GM10847 (cell line): ENCODE results near the gene APOL3.

Experiments
- POLR2A ChIP-seq: IDR thresholded peaks from 2 replicates; pipeline ENCODE4 v1.6.1; 2011; ENCODE audit not compliant: insufficient read length; ENCODE audit errors: extremely low read depth

APOL3 gene

GRCh38 chr22:36193171-36193570 is 32.6 kb upstream of the APOL3 start:
- TF ChIP-seq POLR2A: no peak

- TF ChIP-seq POLR2A: no peak
These were observed 32.0 kb upstream of the APOL3 start for GRCh38 chr22:36192542-36192941.

GRCh38 chr22:36191106-36191836 is 30.7 kb upstream of the APOL3 start:
- no peak for TF ChIP-seq POLR2A

DNA sequence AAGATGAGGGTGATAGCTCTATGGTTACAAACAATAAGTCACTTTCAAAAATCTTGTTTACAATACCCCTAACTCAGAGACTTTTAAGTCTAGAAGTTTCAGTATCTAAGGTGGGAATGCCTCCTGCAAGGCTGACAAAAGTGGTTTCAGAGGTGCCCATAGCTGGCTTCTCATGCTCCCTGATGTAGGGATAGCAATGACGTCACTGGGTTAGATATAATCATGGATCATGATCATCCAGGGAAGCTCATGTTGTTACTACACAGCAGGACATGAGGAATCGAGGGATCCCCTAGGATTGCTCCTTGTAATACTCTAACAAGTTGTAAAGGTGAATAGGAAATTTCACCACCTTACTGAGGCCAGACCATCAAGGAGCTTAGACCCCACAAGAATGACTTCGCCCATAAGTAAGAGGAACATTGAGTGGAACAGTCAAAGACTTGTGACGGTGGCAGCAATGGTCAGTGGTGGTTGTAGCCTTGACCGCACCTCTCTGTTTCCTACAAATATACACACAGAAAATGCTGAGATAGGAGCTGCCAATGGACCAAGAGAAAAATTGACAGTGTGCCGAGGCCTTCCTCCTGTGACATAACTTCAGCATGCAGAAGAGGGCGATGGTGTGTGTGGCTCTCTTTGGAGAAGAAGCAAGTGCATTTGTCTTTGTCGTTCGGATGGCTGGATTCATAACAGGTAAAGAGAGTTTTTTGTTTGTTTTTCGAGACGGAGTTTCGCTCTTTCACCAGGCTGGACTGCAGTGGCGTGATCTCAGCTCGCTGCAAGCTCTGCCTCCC is 25.5 kb upstream of the APOL3 start:
- TF ChIP-seq POLR2A: no peak

GRCh38 chr22:36184433-36185025 is 24.0 kb upstream of the APOL3 start:
- TF ChIP-seq POLR2A: no peak

GRCh38 chr22:36183446-36183845 is 22.9 kb upstream of the APOL3 start:
- no peak for TF ChIP-seq POLR2A

DNA sequence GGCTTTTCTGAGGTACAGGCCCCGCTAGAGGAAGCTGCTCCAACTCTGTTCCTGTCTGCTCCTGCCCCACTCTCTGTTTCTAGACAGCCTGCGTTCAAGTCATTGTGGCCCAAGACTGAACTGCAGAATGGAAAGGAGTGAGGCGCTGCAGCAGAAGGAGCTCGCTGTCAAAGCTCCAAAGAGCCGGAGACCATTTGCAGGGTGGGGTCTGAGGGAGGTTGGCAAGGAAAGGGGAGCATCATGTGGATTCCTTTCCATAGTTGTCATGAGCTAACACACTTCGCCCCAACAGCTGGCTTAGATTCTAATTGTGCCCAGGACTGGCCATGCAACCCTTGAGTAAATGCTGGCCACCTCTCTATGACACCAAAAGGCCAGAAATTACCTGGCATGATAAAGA is 22.3 kb upstream of the APOL3 start:
- TF ChIP-seq POLR2A: no peak

DNA sequence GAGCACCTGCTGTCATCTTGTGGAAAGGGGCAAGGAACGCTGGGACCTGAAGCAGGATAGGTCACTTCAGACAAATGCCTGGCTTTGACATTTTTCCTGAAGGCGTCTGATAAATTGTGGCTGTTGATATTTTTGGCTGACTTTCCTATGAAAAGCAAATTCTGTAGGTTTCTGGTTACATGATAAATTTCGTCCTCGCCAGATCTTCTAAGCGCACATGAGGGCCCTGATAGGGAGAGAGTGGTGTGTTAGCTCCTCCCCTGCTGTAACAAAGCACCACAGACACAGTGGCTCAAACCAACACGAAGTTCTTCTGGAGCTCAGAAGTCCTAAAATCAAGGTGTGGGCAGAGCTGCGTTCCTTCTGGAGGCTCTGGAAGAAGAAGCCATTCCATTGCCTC is 21.5 kb upstream of the APOL3 start:
- no peak for TF ChIP-seq POLR2A

- TF ChIP-seq POLR2A: no peak
These were observed 20.4 kb upstream of the APOL3 start for GRCh38 chr22:36180928-36181327.

DNA sequence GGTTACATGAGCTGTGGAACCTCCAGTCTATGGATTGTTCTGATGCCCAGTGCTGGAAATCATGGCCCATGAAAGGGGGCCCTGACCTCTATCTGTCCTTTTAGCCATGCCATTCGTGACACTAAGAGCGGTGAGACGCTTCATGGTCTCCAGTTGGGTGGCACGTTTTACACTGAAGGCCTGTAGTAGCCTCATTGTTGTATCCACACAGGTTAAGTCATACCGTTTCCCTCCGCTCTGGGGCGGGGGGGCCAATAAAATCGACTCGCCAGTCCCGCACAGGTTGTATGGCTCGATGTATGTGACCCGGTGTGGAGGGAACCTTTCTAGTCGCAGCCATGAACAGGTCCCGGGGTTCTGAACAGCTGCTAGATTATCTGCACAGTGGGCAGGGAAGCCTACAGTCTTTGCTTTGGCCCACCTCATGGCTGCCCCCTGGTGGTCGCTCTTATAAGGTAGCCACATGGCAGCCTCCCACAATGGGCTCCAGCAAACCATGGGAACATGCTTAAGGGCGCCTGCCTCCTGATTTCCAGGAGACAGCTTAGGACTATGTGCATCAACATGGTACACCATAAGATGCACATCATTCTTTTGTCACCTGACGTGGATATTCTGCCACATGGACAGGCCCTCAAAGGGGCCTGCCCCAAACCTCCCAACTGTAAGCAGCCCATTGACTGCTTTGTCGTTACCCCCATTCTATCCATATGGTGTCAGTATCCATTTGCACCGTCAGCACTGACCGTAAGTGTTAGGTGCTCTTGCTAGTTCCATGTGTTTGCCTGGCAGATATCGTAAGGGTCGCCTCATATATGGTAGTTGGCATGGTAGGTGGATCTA is 19.7 kb upstream of the APOL3 start:
- no peak for TF ChIP-seq POLR2A

- no peak for TF ChIP-seq POLR2A
These were observed 16.6 kb upstream of the APOL3 start for GRCh38 chr22:36177160-36177559.

GRCh38 chr22:36175892-36176291 is 15.3 kb upstream of the APOL3 start:
- TF ChIP-seq POLR2A: no peak

GRCh38 chr22:36171941-36172340 is 11.4 kb upstream of the APOL3 start:
- no peak for TF ChIP-seq POLR2A

DNA sequence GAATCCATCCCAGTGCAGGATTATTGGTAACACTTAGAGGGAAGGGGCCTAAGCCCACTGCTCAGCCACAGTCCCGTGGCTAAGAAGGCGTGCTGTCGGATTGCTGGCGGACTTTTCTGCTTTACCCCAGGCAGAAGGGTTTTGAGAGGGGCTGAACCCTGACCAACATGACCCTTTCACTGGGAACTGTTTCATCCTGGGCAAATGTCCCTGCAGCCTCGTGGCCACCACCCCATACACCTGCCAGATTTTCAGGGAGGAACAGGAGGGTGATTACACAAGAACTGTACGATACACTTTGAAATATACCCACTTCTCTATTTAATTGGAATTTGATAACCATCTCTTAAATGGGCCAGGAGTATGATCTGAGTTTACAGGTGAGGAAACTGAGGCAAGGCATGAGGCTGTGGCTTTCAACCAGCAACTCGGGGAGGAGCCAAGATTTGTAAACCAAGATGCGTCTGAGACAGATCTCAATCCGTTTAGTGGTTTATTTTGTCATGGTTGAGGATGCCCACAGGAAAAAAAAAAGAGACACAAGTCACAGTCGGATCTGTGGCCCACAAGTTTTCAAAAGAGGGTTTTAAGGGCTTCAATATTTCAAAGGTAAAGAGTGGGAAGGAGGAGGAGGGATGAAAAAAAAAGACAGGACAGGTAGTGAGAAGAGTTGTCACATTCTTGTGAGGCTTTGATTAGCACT is 6.1 kb upstream of the APOL3 start:
- no peak for TF ChIP-seq POLR2A

DNA sequence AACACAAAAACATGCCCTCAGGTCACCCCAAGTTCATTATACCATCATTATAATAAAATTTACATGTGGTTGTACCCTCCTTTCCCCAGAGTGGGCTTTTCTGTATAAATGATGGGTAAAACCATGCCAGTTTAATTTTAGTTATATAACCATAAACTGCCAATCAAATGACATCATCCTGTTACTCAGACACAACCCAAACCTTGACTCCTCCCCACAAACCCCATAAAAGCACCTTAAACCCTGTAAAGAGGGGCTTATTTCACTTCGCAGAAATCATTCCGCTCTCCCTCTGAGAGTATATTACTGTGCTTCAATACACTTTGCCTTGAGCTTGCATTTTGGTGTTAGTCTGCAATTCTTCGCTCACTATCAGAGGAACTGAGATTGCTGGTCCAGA is 5.5 kb upstream of the APOL3 start:
- TF ChIP-seq POLR2A: no peak
